MM.1S (cell line): ENCODE results near the gene VPS26A.

ENCODE experiments used
- DNase-seq: peaks from one replicate; pipeline ENCODE4 v3.0.0-alpha.2; 2015
- H2AFZ ChIP-seq: fragments of 300-600 bp; sonication (generic); 2 replicates; pipeline ENCODE4 v1.6.0; 2016; ENCODE audit warnings: antibody characterized with exemption, low read length
- H3F3A ChIP-seq: fragments of 300-600 bp; sonication (generic); 2 replicates; pipeline ENCODE4 v1.6.1; 2016; ENCODE audit warnings: mild to moderate bottlenecking, antibody characterized with exemption, low read length, moderate library complexity, mixed read lengths; ENCODE audit not compliant: insufficient read depth
- H3K27ac ChIP-seq: fragments of 300-600 bp; sonication (generic); 2 replicates; pipeline ENCODE4 v1.5.1; 2016; ENCODE audit warnings: mild to moderate bottlenecking, low read length
- H3K27me3 ChIP-seq: fragments of 300-600 bp; sonication (generic); replicated peaks from 2 replicates; pipeline ENCODE4 v1.6.0; 2016; ENCODE audit warnings: low read length; ENCODE audit not compliant: insufficient read depth
- H3K36me3 ChIP-seq: fragments of 300-600 bp; sonication (generic); replicated peaks from 2 replicates; pipeline ENCODE4 v1.6.1; 2016; ENCODE audit warnings: mild to moderate bottlenecking, low read length, mixed read lengths; ENCODE audit not compliant: insufficient read depth
- H3K4me1 ChIP-seq: fragments of 300-600 bp; sonication (generic); 2 replicates; pipeline ENCODE4 v1.6.1; 2016; ENCODE audit warnings: low read length, mixed read lengths
- H3K4me2 ChIP-seq: fragments of 300-600 bp; sonication (generic); 2 replicates; pipeline ENCODE4 v1.6.0; 2016; ENCODE audit warnings: low read depth, low read length
- H3K4me3 ChIP-seq: fragments of 300-600 bp; sonication (generic); 2 replicates; pipeline ENCODE4 v1.5.1; 2016; ENCODE audit warnings: low read length, mixed read lengths
- H3K79me2 ChIP-seq: fragments of 300-600 bp; sonication (generic); 2 replicates; pipeline ENCODE4 v1.6.1; 2016; ENCODE audit warnings: mixed run types, low read length, mixed read lengths
- H3K9ac ChIP-seq: fragments of 300-600 bp; sonication (generic); 2 replicates; pipeline ENCODE4 v1.6.1; 2016; ENCODE audit warnings: low read length, mixed read lengths
- H3K9me2 ChIP-seq: fragments of 300-600 bp; sonication (generic); replicated peaks from 2 replicates; pipeline ENCODE4 v1.6.1; 2016; ENCODE audit warnings: mild to moderate bottlenecking, low read length, mixed read lengths; ENCODE audit not compliant: insufficient read depth
- H3K9me3 ChIP-seq: fragments of 300-600 bp; sonication (generic); replicated peaks from 2 replicates; pipeline ENCODE4 v1.6.1; 2016; ENCODE audit warnings: mild to moderate bottlenecking, low read length, mixed read lengths; ENCODE audit not compliant: insufficient read depth
- H4K20me1 ChIP-seq: fragments of 300-600 bp; sonication (generic); 2 replicates; pipeline ENCODE4 v1.6.1; 2016; ENCODE audit warnings: mild to moderate bottlenecking, low read length, moderate library complexity, mixed read lengths; ENCODE audit not compliant: insufficient read depth
- EZH2 ChIP-seq: fragments of 300-600 bp; sonication (generic); optimal IDR thresholded peaks from 2 replicates; pipeline ENCODE3; 2017; ENCODE audit warnings: low read depth, mild to moderate bottlenecking, antibody characterized with exemption, low read length, mixed read lengths
- EZH2phosphoT487 ChIP-seq: fragments of 300-600 bp; sonication (generic); IDR thresholded peaks from 2 replicates; pipeline ENCODE4 v1.6.1; 2018; ENCODE audit warnings: antibody characterized with exemption, low read length
- TF ChIP-seq, protein P1 (sequence below): fragments of 300-600 bp; sonication (generic); IDR thresholded peaks from 2 replicates; pipeline ENCODE4 v1.5.1; 2016; ENCODE audit warnings: antibody characterized with exemption, low read length, mixed read lengths

Gene VPS26A

DNA sequence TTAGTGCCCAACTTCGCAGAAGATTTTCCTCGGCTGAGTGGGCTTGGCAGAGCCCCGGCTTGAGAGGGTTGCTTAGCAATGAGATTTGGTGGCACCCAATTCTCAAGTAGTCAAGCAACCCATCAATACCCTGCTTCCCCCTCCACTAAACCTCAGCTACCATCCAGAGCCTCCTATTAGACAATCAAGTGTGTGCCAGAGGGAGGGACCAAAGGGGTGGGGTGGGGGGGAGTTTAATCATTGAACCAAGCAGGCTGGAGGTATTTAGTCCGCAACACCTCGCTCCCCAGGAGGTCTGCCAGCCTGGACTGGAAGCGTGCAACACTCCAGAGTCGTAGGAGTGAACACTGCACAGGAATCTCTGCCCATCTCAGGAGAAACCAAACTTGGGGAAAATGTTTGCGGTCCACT is 96.1 kb downstream of the VPS26A start, which contains the start of gene HKDC1:
Gene HKDC1, plus strand, starts transcription at position 292 of the 411 bp plus-strand sequence. Its CDS starts 104 bp downstream, at position 396.
- Histone ChIP-seq H3K79me2 (no peaks in the 10 kb centered on the region), H3K9me3 (no peaks in the 10 kb centered on the region), H2AFZ (no peak within 1 kb of the TSS), H4K20me1 (no peaks in the 10 kb centered on the region), H3K27me3 (no peaks in the 10 kb centered on the region), H3F3A (peaks cover 26% of the 10 kb centered on the region), H3K36me3 (no peaks in the 10 kb centered on the region), H3K9me2 (no peaks in the 10 kb centered on the region), H3K4me1 (peaks cover 33% of the 10 kb centered on the region), H3K4me2 (no peak within 1 kb of the TSS), H3K4me3 (no peak within 1 kb of the TSS), H3K9ac (no peak within 1 kb of the TSS), H3K27ac (no peak within 1 kb of the TSS)
- DNase-seq, result no peak
- no peak for TF ChIP-seq EZH2
- TF ChIP-seq EZH2phosphoT487, result no peak
- TF ChIP-seq, protein P1, sequence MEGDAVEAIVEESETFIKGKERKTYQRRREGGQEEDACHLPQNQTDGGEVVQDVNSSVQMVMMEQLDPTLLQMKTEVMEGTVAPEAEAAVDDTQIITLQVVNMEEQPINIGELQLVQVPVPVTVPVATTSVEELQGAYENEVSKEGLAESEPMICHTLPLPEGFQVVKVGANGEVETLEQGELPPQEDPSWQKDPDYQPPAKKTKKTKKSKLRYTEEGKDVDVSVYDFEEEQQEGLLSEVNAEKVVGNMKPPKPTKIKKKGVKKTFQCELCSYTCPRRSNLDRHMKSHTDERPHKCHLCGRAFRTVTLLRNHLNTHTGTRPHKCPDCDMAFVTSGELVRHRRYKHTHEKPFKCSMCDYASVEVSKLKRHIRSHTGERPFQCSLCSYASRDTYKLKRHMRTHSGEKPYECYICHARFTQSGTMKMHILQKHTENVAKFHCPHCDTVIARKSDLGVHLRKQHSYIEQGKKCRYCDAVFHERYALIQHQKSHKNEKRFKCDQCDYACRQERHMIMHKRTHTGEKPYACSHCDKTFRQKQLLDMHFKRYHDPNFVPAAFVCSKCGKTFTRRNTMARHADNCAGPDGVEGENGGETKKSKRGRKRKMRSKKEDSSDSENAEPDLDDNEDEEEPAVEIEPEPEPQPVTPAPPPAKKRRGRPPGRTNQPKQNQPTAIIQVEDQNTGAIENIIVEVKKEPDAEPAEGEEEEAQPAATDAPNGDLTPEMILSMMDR, result no peak

DNA sequence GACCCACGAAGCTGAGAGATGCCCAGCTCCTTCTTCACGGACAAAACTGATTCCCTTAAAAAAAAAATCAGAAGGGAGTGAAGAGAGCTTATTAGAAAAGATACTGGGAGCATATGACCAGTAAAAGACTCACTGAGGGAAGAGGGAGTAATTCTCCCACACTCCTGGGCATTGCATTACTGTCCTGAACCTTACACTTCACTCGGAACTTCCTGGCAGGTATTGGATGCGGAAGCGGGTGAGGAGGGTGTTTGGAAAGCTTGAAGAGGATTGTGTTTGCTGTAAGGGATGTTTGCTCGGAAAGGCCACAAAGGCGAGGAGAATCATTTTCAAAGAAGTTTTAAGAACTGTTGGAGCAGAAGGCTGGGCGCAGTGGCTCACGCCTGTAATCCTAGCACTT is 96.5 kb downstream of the VPS26A start:
- H3F3A ChIP-seq, result peaks cover 25% of the 10 kb centered on the region
- H3K27ac ChIP-seq, result no peak overlapping the region
- no peaks in the 10 kb centered on the region for H4K20me1 ChIP-seq
- no peak for TF ChIP-seq EZH2
- TF ChIP-seq, protein P1, result no peak
- no peak for TF ChIP-seq EZH2phosphoT487
- no peaks in the 10 kb centered on the region for H3K27me3 ChIP-seq
- no peaks in the 10 kb centered on the region for H3K9me2 ChIP-seq
- H3K9ac ChIP-seq, result no peak overlapping the region
- H2AFZ ChIP-seq, result no peak overlapping the region
- H3K4me3 ChIP-seq, result no peak overlapping the region
- no peaks in the 10 kb centered on the region for H3K9me3 ChIP-seq
- H3K79me2 ChIP-seq, result no peaks in the 10 kb centered on the region
- H3K4me1 ChIP-seq, result peaks cover 37% of the 10 kb centered on the region
- H3K36me3 ChIP-seq, result no peaks in the 10 kb centered on the region
- no peak for DNase-seq
- no peak overlapping the region for H3K4me2 ChIP-seq
